Liver (tissue), 9 donors: ENCODE measurements around the gene KIF3B. TPM values are rescaled to one million over a fixed set of nuclear protein-coding genes. Genes with fewer than 3 reads are reported as not detected.

Experiments
- DNase-seq: peaks from one replicate; pipeline ENCODE4 v3.0.0-alpha.2; 2017; ENCODE audit warnings: low spot score
- H3K27ac ChIP-seq, 2 donors: one replicate each; pipeline ENCODE4 v1.7.0; 2013; ENCODE audit warnings: inconsistent platforms in 2 of 2, low read length in 2 of 2, control low read depth in 1 of 2, low read depth in 1 of 2, mild to moderate bottlenecking in 1 of 2
- H3K27me3 ChIP-seq, 4 donors: one replicate each; pipeline versions ENCODE4 v1.6.1 to v1.7.0; 2013; ENCODE audit warnings: low read length in 3 of 4, inconsistent platforms in 1 of 4, mild to moderate bottlenecking in 1 of 4, moderate library complexity in 1 of 4; ENCODE audit not compliant: control insufficient read depth in 4 of 4, insufficient read depth in 4 of 4
- H3K36me3 ChIP-seq, 4 donors: one replicate each; pipeline versions ENCODE4 v1.6.1 to v1.7.0; 2013; ENCODE audit warnings: low read length in 3 of 4, mild to moderate bottlenecking in 3 of 4, low read depth in 1 of 4, moderate library complexity in 1 of 4; ENCODE audit not compliant: control insufficient read depth in 4 of 4, insufficient read depth in 3 of 4
- H3K4me1 ChIP-seq, 4 donors: one replicate each; pipeline versions ENCODE4 v1.6.1 to v1.7.0; 2013; ENCODE audit warnings: low read length in 3 of 4, mild to moderate bottlenecking in 3 of 4, moderate library complexity in 1 of 4; ENCODE audit not compliant: control insufficient read depth in 4 of 4, insufficient read depth in 4 of 4
- H3K4me3 ChIP-seq, 3 donors: one replicate each; pipeline versions ENCODE4 v1.6.1 to v1.7.0; 2013; ENCODE audit warnings: low read length in 3 of 3, control low read depth in 1 of 3, low read depth in 1 of 3, mild to moderate bottlenecking in 1 of 3
- H3K9ac ChIP-seq, 2 donors: one replicate each; pipeline ENCODE4 v1.7.0; 2013; ENCODE audit warnings: low read length in 2 of 2, mild to moderate bottlenecking in 2 of 2, moderate library complexity in 2 of 2, control low read depth in 1 of 2, low read depth in 1 of 2
- H3K9me3 ChIP-seq, 4 donors: one replicate each; pipeline versions ENCODE4 v1.6.1 to v1.7.0; 2013; ENCODE audit warnings: low read length in 3 of 4; ENCODE audit not compliant: control insufficient read depth in 4 of 4
- ATF3 ChIP-seq: IDR thresholded peaks from 2 replicates; pipeline ENCODE4 v1.6.1; 2016; ENCODE audit warnings: antibody characterized with exemption
- EGR1 ChIP-seq, 2 donors: IDR thresholded peaks; 2 replicates each; pipeline ENCODE4 v1.6.1; 2016 to 2018; ENCODE audit warnings: antibody characterized with exemption in 2 of 2, low read depth in 2 of 2
- FOXA1 ChIP-seq: IDR thresholded peaks from 2 replicates; pipeline ENCODE4 v1.6.1; 2016; ENCODE audit warnings: antibody characterized with exemption
- FOXA2 ChIP-seq: IDR thresholded peaks from 2 replicates; pipeline ENCODE4 v1.6.1; 2016; ENCODE audit warnings: antibody characterized with exemption
- GABPA ChIP-seq, 2 donors: IDR thresholded peaks in 1 of 2; conservative IDR thresholded peaks in 1 of 2; 2 replicates each; pipeline ENCODE4 v1.6.1; 2016; ENCODE audit warnings: antibody characterized with exemption in 2 of 2, mild to moderate bottlenecking in 1 of 2, moderate library complexity in 1 of 2
- HNF4A ChIP-seq, 2 donors: conservative IDR thresholded peaks; 2 replicates each; pipeline ENCODE4 v1.6.1; 2016; ENCODE audit warnings: antibody characterized with exemption in 2 of 2, mild to moderate bottlenecking in 2 of 2
- HNF4G ChIP-seq: IDR thresholded peaks from 2 replicates; pipeline ENCODE4 v1.6.1; 2016; ENCODE audit warnings: antibody characterized with exemption
- JUND ChIP-seq, 2 donors: IDR thresholded peaks; 2 replicates each; pipeline ENCODE4 v1.6.1; 2016; ENCODE audit warnings: antibody characterized with exemption in 2 of 2
- NR2F2 ChIP-seq: IDR thresholded peaks from 2 replicates; pipeline ENCODE4 v1.6.1; 2016; ENCODE audit warnings: antibody characterized with exemption
- RAD21 ChIP-seq, 2 donors: IDR thresholded peaks; 2 replicates each; pipeline ENCODE4 v1.6.1; 2016; ENCODE audit warnings: antibody characterized with exemption in 2 of 2, mild to moderate bottlenecking in 2 of 2
- SP1 ChIP-seq: IDR thresholded peaks from 2 replicates; pipeline ENCODE4 v1.6.1; 2018; ENCODE audit warnings: antibody characterized with exemption, mild to moderate bottlenecking
- TAF1 ChIP-seq: conservative IDR thresholded peaks from 2 replicates; pipeline ENCODE4 v1.6.1; 2016; ENCODE audit warnings: antibody characterized with exemption, mild to moderate bottlenecking
- YY1 ChIP-seq: IDR thresholded peaks from 2 replicates; pipeline ENCODE4 v1.6.1; 2016; ENCODE audit warnings: antibody characterized with exemption, mild to moderate bottlenecking
- ZBTB33 ChIP-seq: IDR thresholded peaks from 2 replicates; pipeline ENCODE4 v1.6.1; 2016; ENCODE audit warnings: antibody characterized with exemption
- WGBS: extraction: QIAGEN DNeasy Blood & Tissue Kit; methylation state at CpG from one replicate; pipeline ENCODE4 v1.1.7; 2013; 5-methylcytosine and 5-hydroxymethylcytosine counted together
- polyA plus RNA-seq, 2 donors: library from polyadenylated mRNA; stranded (reverse) in 1 of 2; unstranded in 1 of 2; fragments of 200-250 nt in 1 of 2; fragments of >200 nt in 1 of 2; fragmentation: Nextera tagmentation in 1 of 2; extraction: Ambion mirVana in 1 of 2; gene quantifications; one replicate each; pipeline versions ENCODE4 v1.2.1 to v1.2.3, GENCODE V29; 2013 to 2015
- total RNA-seq, 2 donors: library from RNA; depleted of rRNA; stranded (reverse); fragments of >200 nt; gene quantifications; one replicate each; pipeline ENCODE4 v1.2.3, GENCODE V29; 2014
- TF ChIP-seq, protein P1 (sequence below): IDR thresholded peaks from 2 replicates; pipeline ENCODE4 v1.6.1; 2016; ENCODE audit warnings: antibody characterized with exemption
- TF ChIP-seq, protein P2 (sequence below): IDR thresholded peaks from 2 replicates; pipeline ENCODE4 v1.6.1; 2016; ENCODE audit warnings: antibody characterized with exemption, mild to moderate bottlenecking
- TF ChIP-seq, protein P3 (sequence below): fragments of 150-350 bp; IDR thresholded peaks from 2 replicates; pipeline ENCODE4 v1.5.1; 2017; ENCODE audit warnings: improper control_type of control experiment, low read depth, low read length; ENCODE audit not compliant: missing input control
- donor health status: healthy.
- donor health status: healthy.
- donor health status: healthy.
- donor health status: healthy.
- donor health status: healthy.

The KIF3B gene
- total and polyA plus RNA-seq, 4 donors = 8.3 to 24.2 (median 12.9) TPM

- no peaks in the 10 kb centered on the region for H3K9me3 ChIP-seq
- H3K4me3 ChIP-seq = no peak overlapping the region
- no peaks in the 10 kb centered on the region for H3K27me3 ChIP-seq
- WGBS = 60% methylated on average over 7 of the region's 7 CpGs
- no peaks in the 10 kb centered on the region for H3K36me3 ChIP-seq
- TF ChIP-seq FOXA2 (no peak), ATF3 (no peak), TAF1 (no peak), GABPA (IDR thresholded peaks at IDR 0.05 in 1 of 2, conservative IDR thresholded peaks at IDR 0.05 in 1 of 2) (no peak), RAD21 (IDR thresholded peaks at IDR 0.05) (no peak), EGR1 (IDR thresholded peaks at IDR 0.05; ENCODE audit: low read depth in 2 of 2) (no peak), HNF4G (no peak), HNF4A (conservative IDR thresholded peaks at IDR 0.05) (no peak)
- TF ChIP-seq, protein P1, sequence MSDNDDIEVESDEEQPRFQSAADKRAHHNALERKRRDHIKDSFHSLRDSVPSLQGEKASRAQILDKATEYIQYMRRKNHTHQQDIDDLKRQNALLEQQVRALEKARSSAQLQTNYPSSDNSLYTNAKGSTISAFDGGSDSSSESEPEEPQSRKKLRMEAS = no peak
- H3K4me1 ChIP-seq = no peaks in the 10 kb centered on the region
- H3K27ac ChIP-seq = no peak overlapping the region
- H3K9ac ChIP-seq = no peak overlapping the region
- DNase-seq = no peak
Measured at GRCh38 chr20:32344835-32345506, 67.5 kb downstream of the KIF3B start.

DNA sequence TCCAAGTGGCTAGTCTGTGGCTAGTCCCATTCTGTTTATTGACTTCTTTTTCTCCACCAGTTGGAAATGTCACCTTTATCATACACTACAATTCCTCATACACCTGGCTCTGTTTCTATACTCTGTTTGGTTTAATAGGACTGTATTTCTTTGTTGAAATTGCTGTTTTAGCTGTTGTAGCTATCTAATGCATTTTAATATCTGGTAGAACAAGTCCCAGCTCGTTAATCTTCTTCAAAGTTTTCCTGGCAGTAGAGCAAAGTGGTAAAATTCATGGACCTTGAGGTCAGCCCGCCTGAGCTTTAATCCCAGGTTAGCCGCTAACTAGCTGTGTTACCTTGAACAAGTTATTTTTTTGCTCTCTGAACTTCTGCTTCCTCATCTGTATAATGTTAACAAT lies 70.8 kb downstream of the KIF3B start:
- Histone ChIP-seq H3K9ac (no peak overlapping the region), H3K27me3 (no peaks in the 10 kb centered on the region), H3K4me3 (no peak overlapping the region), H3K9me3 (no peaks in the 10 kb centered on the region), H3K36me3 (no peaks in the 10 kb centered on the region), H3K27ac (no peak overlapping the region), H3K4me1 (no peaks in the 10 kb centered on the region)
- no peak for DNase-seq
- TF ChIP-seq SP1 (no peak), EGR1 (IDR thresholded peaks at IDR 0.05; ENCODE audit: low read depth in 2 of 2) (no peak), ZBTB33 (no peak), NR2F2 (no peak), JUND (IDR thresholded peaks at IDR 0.05) (no peak), FOXA1 (no peak), HNF4G (no peak), YY1 (no peak), HNF4A (conservative IDR thresholded peaks at IDR 0.05) (no peak), ATF3 (no peak), RAD21 (IDR thresholded peaks at IDR 0.05) (no peak), TAF1 (no peak)
- TF ChIP-seq, protein P2, sequence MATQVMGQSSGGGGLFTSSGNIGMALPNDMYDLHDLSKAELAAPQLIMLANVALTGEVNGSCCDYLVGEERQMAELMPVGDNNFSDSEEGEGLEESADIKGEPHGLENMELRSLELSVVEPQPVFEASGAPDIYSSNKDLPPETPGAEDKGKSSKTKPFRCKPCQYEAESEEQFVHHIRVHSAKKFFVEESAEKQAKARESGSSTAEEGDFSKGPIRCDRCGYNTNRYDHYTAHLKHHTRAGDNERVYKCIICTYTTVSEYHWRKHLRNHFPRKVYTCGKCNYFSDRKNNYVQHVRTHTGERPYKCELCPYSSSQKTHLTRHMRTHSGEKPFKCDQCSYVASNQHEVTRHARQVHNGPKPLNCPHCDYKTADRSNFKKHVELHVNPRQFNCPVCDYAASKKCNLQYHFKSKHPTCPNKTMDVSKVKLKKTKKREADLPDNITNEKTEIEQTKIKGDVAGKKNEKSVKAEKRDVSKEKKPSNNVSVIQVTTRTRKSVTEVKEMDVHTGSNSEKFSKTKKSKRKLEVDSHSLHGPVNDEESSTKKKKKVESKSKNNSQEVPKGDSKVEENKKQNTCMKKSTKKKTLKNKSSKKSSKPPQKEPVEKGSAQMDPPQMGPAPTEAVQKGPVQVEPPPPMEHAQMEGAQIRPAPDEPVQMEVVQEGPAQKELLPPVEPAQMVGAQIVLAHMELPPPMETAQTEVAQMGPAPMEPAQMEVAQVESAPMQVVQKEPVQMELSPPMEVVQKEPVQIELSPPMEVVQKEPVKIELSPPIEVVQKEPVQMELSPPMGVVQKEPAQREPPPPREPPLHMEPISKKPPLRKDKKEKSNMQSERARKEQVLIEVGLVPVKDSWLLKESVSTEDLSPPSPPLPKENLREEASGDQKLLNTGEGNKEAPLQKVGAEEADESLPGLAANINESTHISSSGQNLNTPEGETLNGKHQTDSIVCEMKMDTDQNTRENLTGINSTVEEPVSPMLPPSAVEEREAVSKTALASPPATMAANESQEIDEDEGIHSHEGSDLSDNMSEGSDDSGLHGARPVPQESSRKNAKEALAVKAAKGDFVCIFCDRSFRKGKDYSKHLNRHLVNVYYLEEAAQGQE = no peak
- TF ChIP-seq, protein P3, sequence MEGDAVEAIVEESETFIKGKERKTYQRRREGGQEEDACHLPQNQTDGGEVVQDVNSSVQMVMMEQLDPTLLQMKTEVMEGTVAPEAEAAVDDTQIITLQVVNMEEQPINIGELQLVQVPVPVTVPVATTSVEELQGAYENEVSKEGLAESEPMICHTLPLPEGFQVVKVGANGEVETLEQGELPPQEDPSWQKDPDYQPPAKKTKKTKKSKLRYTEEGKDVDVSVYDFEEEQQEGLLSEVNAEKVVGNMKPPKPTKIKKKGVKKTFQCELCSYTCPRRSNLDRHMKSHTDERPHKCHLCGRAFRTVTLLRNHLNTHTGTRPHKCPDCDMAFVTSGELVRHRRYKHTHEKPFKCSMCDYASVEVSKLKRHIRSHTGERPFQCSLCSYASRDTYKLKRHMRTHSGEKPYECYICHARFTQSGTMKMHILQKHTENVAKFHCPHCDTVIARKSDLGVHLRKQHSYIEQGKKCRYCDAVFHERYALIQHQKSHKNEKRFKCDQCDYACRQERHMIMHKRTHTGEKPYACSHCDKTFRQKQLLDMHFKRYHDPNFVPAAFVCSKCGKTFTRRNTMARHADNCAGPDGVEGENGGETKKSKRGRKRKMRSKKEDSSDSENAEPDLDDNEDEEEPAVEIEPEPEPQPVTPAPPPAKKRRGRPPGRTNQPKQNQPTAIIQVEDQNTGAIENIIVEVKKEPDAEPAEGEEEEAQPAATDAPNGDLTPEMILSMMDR = no peak
- 88% methylated on average over 3 of the region's 3 CpGs for WGBS
